ENCODE data around the gene JAK1.

JAK1 gene

GRCh38 chr1:64986903-64987871, 20.8 kb upstream of the JAK1 start:
- H3K4me3 ChIP-seq (ENCODE audit: low read depth, low read length): no peak overlapping the region
- TF ChIP-seq, protein P1, sequence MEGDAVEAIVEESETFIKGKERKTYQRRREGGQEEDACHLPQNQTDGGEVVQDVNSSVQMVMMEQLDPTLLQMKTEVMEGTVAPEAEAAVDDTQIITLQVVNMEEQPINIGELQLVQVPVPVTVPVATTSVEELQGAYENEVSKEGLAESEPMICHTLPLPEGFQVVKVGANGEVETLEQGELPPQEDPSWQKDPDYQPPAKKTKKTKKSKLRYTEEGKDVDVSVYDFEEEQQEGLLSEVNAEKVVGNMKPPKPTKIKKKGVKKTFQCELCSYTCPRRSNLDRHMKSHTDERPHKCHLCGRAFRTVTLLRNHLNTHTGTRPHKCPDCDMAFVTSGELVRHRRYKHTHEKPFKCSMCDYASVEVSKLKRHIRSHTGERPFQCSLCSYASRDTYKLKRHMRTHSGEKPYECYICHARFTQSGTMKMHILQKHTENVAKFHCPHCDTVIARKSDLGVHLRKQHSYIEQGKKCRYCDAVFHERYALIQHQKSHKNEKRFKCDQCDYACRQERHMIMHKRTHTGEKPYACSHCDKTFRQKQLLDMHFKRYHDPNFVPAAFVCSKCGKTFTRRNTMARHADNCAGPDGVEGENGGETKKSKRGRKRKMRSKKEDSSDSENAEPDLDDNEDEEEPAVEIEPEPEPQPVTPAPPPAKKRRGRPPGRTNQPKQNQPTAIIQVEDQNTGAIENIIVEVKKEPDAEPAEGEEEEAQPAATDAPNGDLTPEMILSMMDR (IDR thresholded peaks at IDR 0.05; ENCODE audit: insufficient read depth, low read depth, low read length, missing control alignments): no peak
- DNase-seq (ENCODE audit: low read depth): peak; percentile 81

GRCh38 chr1:64984737-64985136, 18.4 kb upstream of the JAK1 start:
- DNase-seq (ENCODE audit: low read depth): no peak
- H3K4me3 ChIP-seq (ENCODE audit: low read depth, low read length): no peak overlapping the region
- TF ChIP-seq, protein P1 (IDR thresholded peaks at IDR 0.05; ENCODE audit: insufficient read depth, low read depth, low read length, missing control alignments): no peak

GRCh38 chr1:64984106-64984505, 17.8 kb upstream of the JAK1 start:
- H3K4me3 ChIP-seq (ENCODE audit: low read depth, low read length): no peak overlapping the region
- TF ChIP-seq, protein P1 (IDR thresholded peaks at IDR 0.05; ENCODE audit: insufficient read depth, low read depth, low read length, missing control alignments): no peak

DNA sequence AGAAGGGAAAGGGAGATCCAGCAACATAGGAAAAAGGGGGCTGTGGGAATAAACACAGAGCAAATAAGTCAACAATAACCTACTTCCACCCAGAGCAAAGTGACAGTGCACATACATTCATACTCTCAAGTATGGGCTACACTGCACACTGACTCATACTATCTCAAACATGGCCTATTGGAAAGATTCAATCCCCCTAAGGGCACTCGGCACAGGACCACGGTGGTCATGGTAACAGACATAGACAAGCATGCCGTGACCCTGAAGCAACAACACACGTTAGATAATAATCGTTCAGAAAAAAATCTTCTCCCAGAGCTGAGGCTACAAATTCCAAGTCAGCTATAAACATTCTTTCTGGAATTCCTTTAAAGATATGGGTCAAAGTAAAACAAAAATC, 16.8 kb upstream of the JAK1 start:
- DNase-seq (ENCODE audit: low read depth): no peak
- no peak overlapping the region for H3K4me3 ChIP-seq (ENCODE audit: low read depth, low read length)
- TF ChIP-seq, protein P1 (IDR thresholded peaks at IDR 0.05; ENCODE audit: insufficient read depth, low read depth, low read length, missing control alignments): no peak

More at GRCh38 chr1:64984106-64984505, 17.8 kb upstream of the JAK1 start:
- no peak for DNase-seq (ENCODE audit: low read depth)

- no peak overlapping the region for H3K4me3 ChIP-seq (ENCODE audit: low read depth, low read length)
- TF ChIP-seq, protein P1 (IDR thresholded peaks at IDR 0.05; ENCODE audit: insufficient read depth, low read depth, low read length, missing control alignments): no peak
- DNase-seq (ENCODE audit: low read depth): no peak
Measured at GRCh38 chr1:64981601-64982533, 15.5 kb upstream of the JAK1 start.

GRCh38 chr1:64980745-64981600, 14.6 kb upstream of the JAK1 start:
- TF ChIP-seq, protein P1 (IDR thresholded peaks at IDR 0.05; ENCODE audit: insufficient read depth, low read depth, low read length, missing control alignments): no peak
- no peak overlapping the region for H3K4me3 ChIP-seq (ENCODE audit: low read depth, low read length)
- no peak for DNase-seq (ENCODE audit: low read depth)

All from GM12865 (cell line).